CD4-positive, alpha-beta memory T cell (primary cell): ENCODE data around the gene KIAA0825. TPM values are rescaled to one million over a fixed set of nuclear protein-coding genes. Genes with fewer than 3 reads are reported as not detected.

Experiments used
- CTCF ChIA-PET: fragments of 350-600 bp; sonication (Branson Sonifier 250); formaldehyde crosslinking; loops from one replicate; lab custom pipeline; 2021; ENCODE audit warnings: inconsistent platforms; ENCODE audit not compliant: partially characterized antibody; lab: Charles Lee
- POLR2A ChIA-PET: fragments of 350-600 bp; sonication (Branson Sonifier 250); formaldehyde crosslinking; loops from one replicate; lab custom pipeline; 2021; ENCODE audit not compliant: partially characterized antibody; lab: Charles Lee
- DNase-seq, 5 donors: peaks; one replicate each; pipeline versions ENCODE4 v3.0.0 to v3.0.0-alpha.2; 2020 to 2022; ENCODE audit warnings: mixed read lengths in 1 of 5
- H3K27ac ChIP-seq: one replicate; pipeline ENCODE4 v1.7.0; 2013; ENCODE audit warnings: low read depth, low read length
- H3K27me3 ChIP-seq: 2 replicates; pipeline ENCODE4 v1.7.0; 2013; ENCODE audit warnings: mild to moderate bottlenecking, low read length, moderate library complexity; ENCODE audit not compliant: insufficient read depth
- H3K36me3 ChIP-seq: 2 replicates; pipeline ENCODE4 v1.7.0; 2013; ENCODE audit warnings: mild to moderate bottlenecking, low read length, moderate library complexity; ENCODE audit not compliant: insufficient read depth
- H3K4me1 ChIP-seq: 2 replicates; pipeline ENCODE4 v1.7.0; 2013; ENCODE audit warnings: mild to moderate bottlenecking, low read length, moderate library complexity; ENCODE audit not compliant: insufficient read depth
- H3K4me3 ChIP-seq, 2 donors: one replicate each; pipeline ENCODE4 v1.7.0; 2013; ENCODE audit warnings: low read length in 2 of 2, mild to moderate bottlenecking in 1 of 2
- H3K9me3 ChIP-seq, 2 donors: one replicate each; pipeline ENCODE4 v1.7.0; 2013; ENCODE audit warnings: low read length in 2 of 2, control low read depth in 1 of 2; ENCODE audit not compliant: control insufficient read depth in 1 of 2
- H3K27ac Mint-ChIP-seq, 7 donors: one replicate each; pipeline ENCODE4 v1.8.0; 2020 to 2021; ENCODE audit warnings: mixed read lengths in 7 of 7, mild to moderate bottlenecking in 6 of 7, inconsistent platforms in 3 of 7, moderate library complexity in 3 of 7
- H3K27me3 Mint-ChIP-seq, 2 donors: one replicate each; pipeline ENCODE4 v1.8.0; 2020 to 2021; ENCODE audit warnings: mixed read lengths in 2 of 2
- H3K36me3 Mint-ChIP-seq, 2 donors: one replicate each; pipeline ENCODE4 v1.8.0; 2020 to 2021; ENCODE audit warnings: mixed read lengths in 2 of 2, inconsistent platforms in 1 of 2, mild to moderate bottlenecking in 1 of 2
- H3K4me1 Mint-ChIP-seq, 4 donors: one replicate each; pipeline ENCODE4 v1.8.0; 2020 to 2021; ENCODE audit warnings: mixed read lengths in 4 of 4, mild to moderate bottlenecking in 1 of 4
- H3K4me3 Mint-ChIP-seq, 8 donors: one replicate each; pipeline ENCODE4 v1.8.0; 2020 to 2021; ENCODE audit warnings: mixed read lengths in 8 of 8, mild to moderate bottlenecking in 7 of 8, moderate library complexity in 6 of 8, inconsistent platforms in 3 of 8
- H3K9me3 Mint-ChIP-seq, 8 donors: one replicate each; pipeline ENCODE4 v1.8.0; 2020 to 2021; ENCODE audit warnings: mixed read lengths in 8 of 8, mild to moderate bottlenecking in 5 of 8, inconsistent platforms in 3 of 8, moderate library complexity in 1 of 8
- intact Hi-C: fragments of 100-400 bp; cut with micrococcal nuclease; formaldehyde crosslinking; loops from one replicate; pipeline ENCODE4 v1.15.1; 2023
- polyA plus RNA-seq, 2 donors: library from polyadenylated mRNA; unstranded; fragments of 300-500 nt; fragmentation: Illumina TruSeq; gene quantifications; one replicate each; pipeline ENCODE4 v1.2.3, GENCODE V29; 2021
- total RNA-seq, 2 experiments: library from RNA; stranded (reverse); gene quantifications; one replicate each; pipeline ENCODE4 v1.2.3, GENCODE V29; 2021

The KIAA0825 gene
- total and polyA plus RNA-seq, 4 experiments from 2014 or later, result 1.5 to 2.2 (median 2.1) TPM

DNA sequence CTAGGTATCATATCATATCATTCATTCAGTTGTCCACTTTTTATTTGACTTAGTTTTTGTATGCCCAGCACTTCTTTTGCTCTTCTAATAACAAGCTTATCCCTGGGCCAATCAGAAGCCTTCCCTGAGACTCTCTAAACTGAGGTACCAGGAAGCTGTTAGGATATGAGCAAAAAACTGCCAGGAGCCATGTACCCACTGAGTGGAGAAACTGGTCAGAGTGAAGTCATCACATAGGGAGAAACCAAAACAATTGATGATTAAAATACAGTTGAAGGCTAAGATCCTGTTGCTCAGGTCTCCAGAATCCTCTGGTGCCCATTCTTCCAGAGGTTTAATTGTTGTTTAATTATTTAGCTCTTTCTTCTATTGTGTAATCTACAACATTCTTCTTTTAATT is 120.2 kb downstream of the KIAA0825 start:
- H3K9me3 Mint-ChIP-seq, result no peaks in the 10 kb centered on the region
- no peaks in the 10 kb centered on the region for H3K4me1 Mint-ChIP-seq
- Histone ChIP-seq H3K27ac (no peak overlapping the region), H3K4me1 (no peaks in the 10 kb centered on the region), H3K4me3 (no peak overlapping the region), H3K9me3 (no peaks in the 10 kb centered on the region), H3K27me3 (no peaks in the 10 kb centered on the region), H3K36me3 (no peaks in the 10 kb centered on the region)
- POLR2A ChIA-PET, result no interaction called here
- intact Hi-C loops, result no loop called here
- peaks cover 0 to 4% of the 10 kb centered on the region in 2 donors for H3K36me3 Mint-ChIP-seq
- H3K27ac Mint-ChIP-seq, result no peak overlapping the region
- no peak overlapping the region for H3K4me3 Mint-ChIP-seq
- CTCF ChIA-PET, result interaction anchor here (1.2 kb wide), 1 partner anchor 26 kb away, joined by 4 read pairs; no protein-coding TSS in a partner anchor
- H3K27me3 Mint-ChIP-seq, result no peaks in the 10 kb centered on the region
- no peak for DNase-seq

DNA sequence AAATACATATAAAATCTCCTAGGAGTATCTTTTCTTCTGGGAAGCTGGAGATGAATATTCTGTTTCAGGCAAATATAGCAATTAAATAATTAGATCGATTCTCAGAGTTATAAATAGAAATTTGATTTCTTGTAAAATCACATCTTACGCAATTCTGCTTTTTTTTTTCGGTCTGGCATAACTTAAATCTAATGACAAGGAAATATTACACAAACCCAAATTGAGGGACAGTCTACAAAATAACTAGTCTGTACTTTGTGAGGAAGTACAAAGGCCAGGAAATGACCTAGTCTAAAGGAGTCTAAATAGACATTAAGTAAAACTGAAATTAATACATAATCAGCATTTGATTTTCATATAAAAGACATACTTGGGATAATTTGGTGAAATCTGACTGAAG is 133.3 kb downstream of the KIAA0825 start:
- no peaks in the 10 kb centered on the region for H3K27me3 Mint-ChIP-seq

DNA sequence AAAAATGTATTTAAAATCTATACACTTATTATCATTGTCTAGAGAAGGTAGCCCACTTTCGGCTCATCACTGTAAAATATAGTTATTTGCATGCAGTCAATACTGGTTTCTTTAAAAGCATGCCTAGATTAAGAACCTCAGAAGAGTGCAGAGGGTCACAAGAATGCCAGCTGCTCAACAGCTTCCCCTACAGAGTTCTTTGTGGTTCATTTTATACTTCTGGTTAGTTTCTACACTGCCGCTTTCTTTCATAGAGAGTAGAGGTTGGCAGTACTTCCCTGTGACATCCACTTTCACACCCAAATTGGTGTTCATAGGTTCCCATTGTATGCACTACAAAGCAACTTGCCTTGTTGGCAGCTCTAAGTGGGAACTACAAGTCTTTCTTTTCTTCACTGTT is 137.3 kb downstream of the KIAA0825 start:
- H3K36me3 Mint-ChIP-seq, result peaks cover 5 to 10% of the 10 kb centered on the region in 2 donors
- H3K9me3 ChIP-seq, result no peaks in the 10 kb centered on the region
- DNase-seq, result no peak
- ChIA-PET POLR2A (no interaction called here), CTCF (no interaction called here)
- no peaks in the 10 kb centered on the region for H3K27me3 Mint-ChIP-seq
- intact Hi-C loops, result no loop called here
- H3K4me3 Mint-ChIP-seq, result no peak overlapping the region
- no peaks in the 10 kb centered on the region for H3K9me3 Mint-ChIP-seq
- no peak overlapping the region for H3K27ac ChIP-seq
- H3K4me3 ChIP-seq, result no peak overlapping the region
- no peaks in the 10 kb centered on the region for H3K27me3 ChIP-seq
- no peaks in the 10 kb centered on the region for H3K4me1 Mint-ChIP-seq
- no peak overlapping the region for H3K27ac Mint-ChIP-seq
- no peaks in the 10 kb centered on the region for H3K36me3 ChIP-seq
- no peaks in the 10 kb centered on the region for H3K4me1 ChIP-seq

More for the DNA sequence above, 133.3 kb downstream of the KIAA0825 start:
- H3K9me3 ChIP-seq, result no peaks in the 10 kb centered on the region
- ChIA-PET POLR2A (no interaction called here), CTCF (no interaction called here)
- Mint-ChIP-seq H3K4me3 (no peak overlapping the region), H3K9me3 (no peaks in the 10 kb centered on the region), H3K4me1 (no peaks in the 10 kb centered on the region), H3K36me3 (peaks cover 0 to 4% of the 10 kb centered on the region in 2 donors), H3K27ac (no peak overlapping the region)
- no peaks in the 10 kb centered on the region for H3K36me3 ChIP-seq
- intact Hi-C loops, result no loop called here
- H3K4me1 ChIP-seq, result no peaks in the 10 kb centered on the region
- no peak for DNase-seq
- no peak overlapping the region for H3K4me3 ChIP-seq
- H3K27ac ChIP-seq, result no peak overlapping the region
- H3K27me3 ChIP-seq, result no peaks in the 10 kb centered on the region

DNA sequence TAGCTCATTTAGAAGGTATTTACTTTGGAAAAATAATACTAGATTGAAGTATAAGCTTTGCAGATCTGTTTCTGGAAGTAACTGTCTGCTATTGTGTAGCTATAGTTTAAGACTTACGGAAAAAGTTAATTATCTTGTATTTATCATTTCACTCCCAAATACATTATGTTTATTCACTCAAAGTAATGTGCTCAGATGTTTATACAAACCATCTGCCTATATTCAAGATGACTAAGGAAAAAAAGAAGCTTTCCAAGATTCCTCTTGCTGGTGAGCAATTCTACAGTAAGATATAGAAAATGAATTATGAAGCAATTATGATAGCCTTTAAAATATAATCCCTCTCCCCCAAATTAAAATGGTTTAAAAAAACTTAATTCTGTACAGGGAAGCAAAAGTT is 137.9 kb downstream of the KIAA0825 start:
- Histone ChIP-seq H3K4me1 (no peaks in the 10 kb centered on the region), H3K27me3 (no peaks in the 10 kb centered on the region), H3K36me3 (no peaks in the 10 kb centered on the region), H3K9me3 (no peaks in the 10 kb centered on the region), H3K4me3 (no peak overlapping the region), H3K27ac (no peak overlapping the region)
- H3K4me3 Mint-ChIP-seq, result no peak overlapping the region
- DNase-seq, result no peak
- intact Hi-C loops, result no loop called here
- H3K36me3 Mint-ChIP-seq, result peaks cover 8 to 13% of the 10 kb centered on the region in 2 donors
- POLR2A ChIA-PET, result no interaction called here
- no peaks in the 10 kb centered on the region for H3K27me3 Mint-ChIP-seq
- CTCF ChIA-PET, result no interaction called here
- H3K4me1 Mint-ChIP-seq, result no peaks in the 10 kb centered on the region
- H3K27ac Mint-ChIP-seq, result no peak overlapping the region
- H3K9me3 Mint-ChIP-seq, result no peaks in the 10 kb centered on the region

DNA sequence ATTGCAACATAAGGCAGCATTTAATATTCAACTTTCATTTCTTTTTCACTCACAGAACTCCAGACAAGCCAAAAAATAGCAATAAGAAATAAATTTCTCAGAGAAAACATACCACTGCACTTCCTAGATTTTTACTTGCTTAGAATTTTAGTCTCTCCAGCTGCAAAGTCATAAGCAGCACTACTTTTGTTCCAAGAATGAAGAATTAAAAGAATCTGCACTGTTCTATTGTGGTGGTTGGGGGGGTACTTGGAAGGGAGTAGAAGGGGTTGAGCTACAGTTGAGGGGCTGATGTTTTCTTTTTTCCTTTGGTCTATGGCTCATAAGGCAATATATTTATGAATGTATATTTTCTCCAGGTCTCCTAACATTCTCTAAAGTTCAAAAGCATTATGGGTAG is 144.5 kb downstream of the KIAA0825 start:
- intact Hi-C loops, result no loop called here
- Histone ChIP-seq H3K36me3 (no peaks in the 10 kb centered on the region), H3K27me3 (no peaks in the 10 kb centered on the region), H3K27ac (no peak overlapping the region), H3K9me3 (no peaks in the 10 kb centered on the region), H3K4me3 (no peak overlapping the region), H3K4me1 (no peaks in the 10 kb centered on the region)
- no peak overlapping the region for H3K27ac Mint-ChIP-seq
- POLR2A ChIA-PET, result no interaction called here
- no peaks in the 10 kb centered on the region for H3K27me3 Mint-ChIP-seq
- peaks cover 8 to 19% of the 10 kb centered on the region in 2 donors for H3K36me3 Mint-ChIP-seq
- CTCF ChIA-PET, result no interaction called here
- DNase-seq, result no peak
- H3K9me3 Mint-ChIP-seq, result no peaks in the 10 kb centered on the region
- H3K4me3 Mint-ChIP-seq, result no peak overlapping the region
- H3K4me1 Mint-ChIP-seq, result no peaks in the 10 kb centered on the region

DNA sequence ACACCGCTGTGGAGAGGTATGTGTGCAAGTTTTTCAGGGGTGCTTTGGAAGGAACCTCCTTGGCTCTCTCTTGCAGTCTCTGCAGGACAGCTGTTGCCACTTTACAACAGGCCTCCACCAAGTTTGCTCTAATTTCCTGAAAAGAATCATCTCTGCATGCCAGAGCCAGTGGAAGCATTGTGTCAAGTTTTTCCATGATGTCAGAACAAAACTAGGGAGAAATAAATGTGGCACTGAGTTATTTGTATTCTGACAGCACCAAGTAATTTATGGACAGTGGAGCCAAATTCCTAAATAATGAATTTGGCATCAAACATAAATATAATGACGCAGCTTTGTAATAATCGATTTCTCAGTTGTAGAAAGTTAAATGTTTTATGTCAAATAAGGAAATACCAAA is 146.9 kb downstream of the KIAA0825 start:
- POLR2A ChIA-PET, result no interaction called here
- Histone ChIP-seq H3K4me3 (no peak overlapping the region), H3K4me1 (no peaks in the 10 kb centered on the region), H3K36me3 (no peaks in the 10 kb centered on the region), H3K9me3 (no peaks in the 10 kb centered on the region), H3K27me3 (no peaks in the 10 kb centered on the region), H3K27ac (no peak overlapping the region)
- Mint-ChIP-seq H3K4me3 (no peak overlapping the region), H3K27me3 (no peaks in the 10 kb centered on the region), H3K4me1 (no peaks in the 10 kb centered on the region), H3K9me3 (no peaks in the 10 kb centered on the region), H3K27ac (no peak overlapping the region), H3K36me3 (peaks cover 8 to 18% of the 10 kb centered on the region in 2 donors)
- CTCF ChIA-PET, result no interaction called here
- intact Hi-C loops, result no loop called here
- DNase-seq, result no peak

DNA sequence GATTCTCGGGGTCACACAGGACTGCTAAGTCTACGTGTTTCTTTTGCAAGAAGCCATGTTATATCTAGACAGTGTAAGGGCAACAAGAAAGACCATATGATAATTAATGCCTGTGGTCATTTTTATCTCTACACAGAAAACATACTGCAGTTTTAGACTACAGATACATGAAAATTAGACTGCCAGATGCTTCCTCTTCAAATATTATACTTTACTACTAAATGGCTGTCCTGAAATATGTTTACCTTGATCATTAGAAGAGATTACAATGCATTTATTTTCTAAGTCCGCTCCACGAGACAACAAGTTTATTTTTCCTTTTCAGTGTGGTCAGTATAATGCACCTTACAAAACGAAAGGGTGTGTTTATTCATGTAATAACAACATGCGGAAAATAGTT is 147.6 kb downstream of the KIAA0825 start:
- Histone ChIP-seq H3K4me1 (no peaks in the 10 kb centered on the region), H3K27ac (no peak overlapping the region), H3K4me3 (no peak overlapping the region), H3K36me3 (no peaks in the 10 kb centered on the region), H3K27me3 (no peaks in the 10 kb centered on the region), H3K9me3 (no peaks in the 10 kb centered on the region)
- intact Hi-C loops, result no loop called here
- Mint-ChIP-seq H3K9me3 (no peaks in the 10 kb centered on the region), H3K4me1 (no peaks in the 10 kb centered on the region), H3K27ac (no peak overlapping the region), H3K36me3 (peaks cover 2 to 15% of the 10 kb centered on the region in 2 donors), H3K4me3 (no peak overlapping the region), H3K27me3 (no peaks in the 10 kb centered on the region)
- CTCF ChIA-PET, result interaction anchor here (1.2 kb wide), 1 partner anchor 267 kb away, joined by 3 read pairs; no protein-coding TSS in a partner anchor
- POLR2A ChIA-PET, result no interaction called here
- no peak for DNase-seq

DNA sequence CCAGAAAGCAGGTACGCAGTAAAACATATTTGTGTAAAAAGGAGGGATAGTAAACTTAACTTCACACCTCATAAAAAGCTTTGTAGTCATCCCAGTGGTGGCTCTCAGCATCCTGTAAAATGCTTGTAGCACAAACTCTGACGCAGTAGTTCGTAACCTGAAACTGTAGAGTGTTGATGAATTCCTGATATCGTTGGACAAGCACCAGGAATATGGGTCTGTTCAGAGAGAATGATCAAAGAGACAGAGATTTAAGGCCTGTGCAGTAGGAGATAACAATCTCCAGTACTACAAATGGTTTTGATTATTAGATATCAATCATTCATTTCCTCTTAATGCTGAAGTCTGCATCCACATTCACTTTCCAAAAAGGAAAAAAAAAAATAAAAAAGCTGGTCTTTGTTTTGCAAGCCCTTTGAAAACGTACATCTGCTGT is 148.5 kb downstream of the KIAA0825 start:
- peaks cover 1 to 19% of the 10 kb centered on the region in 2 donors for H3K36me3 Mint-ChIP-seq
- no peak overlapping the region for H3K27ac Mint-ChIP-seq
- ChIA-PET CTCF (interaction anchor here (1.2 kb wide), 1 partner anchor 268 kb away, joined by 3 read pairs; no protein-coding TSS in a partner anchor), POLR2A (no interaction called here)
- intact Hi-C loops, result no loop called here
- no peaks in the 10 kb centered on the region for H3K36me3 ChIP-seq
- H3K4me3 Mint-ChIP-seq, result no peak overlapping the region
- H3K9me3 Mint-ChIP-seq, result no peaks in the 10 kb centered on the region
- no peaks in the 10 kb centered on the region for H3K4me1 ChIP-seq
- DNase-seq, result no peak
- no peaks in the 10 kb centered on the region for H3K27me3 ChIP-seq
- no peaks in the 10 kb centered on the region for H3K27me3 Mint-ChIP-seq
- no peak overlapping the region for H3K4me3 ChIP-seq
- H3K4me1 Mint-ChIP-seq, result no peaks in the 10 kb centered on the region
- H3K27ac ChIP-seq, result no peak overlapping the region
- no peaks in the 10 kb centered on the region for H3K9me3 ChIP-seq
